ENCODE results near the gene WARS2.

Gene WARS2

DNA sequence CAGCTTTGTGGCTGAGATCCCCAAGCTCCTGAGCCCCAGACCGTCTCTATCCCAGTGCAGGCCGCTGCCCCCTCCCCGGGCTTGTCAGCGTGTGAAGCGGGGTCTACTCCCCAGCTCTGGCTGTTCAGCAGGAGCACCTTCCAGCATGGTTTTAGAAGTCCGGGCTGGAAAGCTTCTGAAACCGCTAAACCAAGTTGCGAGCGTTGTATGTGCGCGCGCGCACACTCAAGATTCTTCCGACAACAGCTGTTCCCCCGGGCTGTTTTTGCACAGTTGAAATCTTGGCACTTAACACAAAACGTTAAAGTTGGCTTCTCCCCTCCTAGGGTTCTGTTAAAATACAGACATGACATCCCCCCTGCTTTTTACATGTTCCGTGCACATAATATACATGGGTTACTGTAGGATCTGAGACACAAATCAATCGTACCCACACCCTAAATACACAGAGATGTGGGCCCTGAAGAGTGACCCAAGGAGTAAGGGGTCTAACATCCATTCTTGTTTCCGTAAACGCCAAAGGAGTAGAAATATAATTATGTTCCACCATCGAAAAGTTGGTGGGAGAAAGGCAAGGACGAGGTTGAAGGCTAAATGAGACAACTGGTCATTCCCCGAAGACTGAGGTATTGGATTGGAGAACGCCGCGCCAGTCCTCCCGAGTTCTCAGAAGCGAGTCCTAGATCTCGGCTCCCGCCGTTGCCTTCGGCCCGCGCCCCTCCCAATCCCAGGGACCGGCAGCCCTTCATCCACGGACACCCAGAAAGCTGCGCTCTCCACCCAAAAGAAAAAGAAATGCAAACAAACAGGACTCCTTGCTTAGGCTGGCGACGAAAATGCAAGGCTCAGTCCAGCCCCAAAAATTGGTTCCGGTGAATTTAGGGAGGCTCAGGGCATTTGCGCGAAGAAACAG lies 153.6 kb downstream of the WARS2 start:
- peak; percentile 8 for DNase-seq (ENCODE audit: extremely low spot score)
- CTCF ChIA-PET, result interaction anchor here (1.3 to 1.6 kb wide), 2 partner anchors 11 to 22 kb away, joined by 4 to 6 read pairs; no protein-coding TSS in a partner anchor
- TF ChIP-seq, protein P1, sequence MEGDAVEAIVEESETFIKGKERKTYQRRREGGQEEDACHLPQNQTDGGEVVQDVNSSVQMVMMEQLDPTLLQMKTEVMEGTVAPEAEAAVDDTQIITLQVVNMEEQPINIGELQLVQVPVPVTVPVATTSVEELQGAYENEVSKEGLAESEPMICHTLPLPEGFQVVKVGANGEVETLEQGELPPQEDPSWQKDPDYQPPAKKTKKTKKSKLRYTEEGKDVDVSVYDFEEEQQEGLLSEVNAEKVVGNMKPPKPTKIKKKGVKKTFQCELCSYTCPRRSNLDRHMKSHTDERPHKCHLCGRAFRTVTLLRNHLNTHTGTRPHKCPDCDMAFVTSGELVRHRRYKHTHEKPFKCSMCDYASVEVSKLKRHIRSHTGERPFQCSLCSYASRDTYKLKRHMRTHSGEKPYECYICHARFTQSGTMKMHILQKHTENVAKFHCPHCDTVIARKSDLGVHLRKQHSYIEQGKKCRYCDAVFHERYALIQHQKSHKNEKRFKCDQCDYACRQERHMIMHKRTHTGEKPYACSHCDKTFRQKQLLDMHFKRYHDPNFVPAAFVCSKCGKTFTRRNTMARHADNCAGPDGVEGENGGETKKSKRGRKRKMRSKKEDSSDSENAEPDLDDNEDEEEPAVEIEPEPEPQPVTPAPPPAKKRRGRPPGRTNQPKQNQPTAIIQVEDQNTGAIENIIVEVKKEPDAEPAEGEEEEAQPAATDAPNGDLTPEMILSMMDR (IDR thresholded peaks at IDR 0.05; ENCODE audit: control extremely low read depth, extremely low read depth, low read depth, missing control alignments), result no peak
- POLR2A ChIA-PET, result no interaction called here

DNA sequence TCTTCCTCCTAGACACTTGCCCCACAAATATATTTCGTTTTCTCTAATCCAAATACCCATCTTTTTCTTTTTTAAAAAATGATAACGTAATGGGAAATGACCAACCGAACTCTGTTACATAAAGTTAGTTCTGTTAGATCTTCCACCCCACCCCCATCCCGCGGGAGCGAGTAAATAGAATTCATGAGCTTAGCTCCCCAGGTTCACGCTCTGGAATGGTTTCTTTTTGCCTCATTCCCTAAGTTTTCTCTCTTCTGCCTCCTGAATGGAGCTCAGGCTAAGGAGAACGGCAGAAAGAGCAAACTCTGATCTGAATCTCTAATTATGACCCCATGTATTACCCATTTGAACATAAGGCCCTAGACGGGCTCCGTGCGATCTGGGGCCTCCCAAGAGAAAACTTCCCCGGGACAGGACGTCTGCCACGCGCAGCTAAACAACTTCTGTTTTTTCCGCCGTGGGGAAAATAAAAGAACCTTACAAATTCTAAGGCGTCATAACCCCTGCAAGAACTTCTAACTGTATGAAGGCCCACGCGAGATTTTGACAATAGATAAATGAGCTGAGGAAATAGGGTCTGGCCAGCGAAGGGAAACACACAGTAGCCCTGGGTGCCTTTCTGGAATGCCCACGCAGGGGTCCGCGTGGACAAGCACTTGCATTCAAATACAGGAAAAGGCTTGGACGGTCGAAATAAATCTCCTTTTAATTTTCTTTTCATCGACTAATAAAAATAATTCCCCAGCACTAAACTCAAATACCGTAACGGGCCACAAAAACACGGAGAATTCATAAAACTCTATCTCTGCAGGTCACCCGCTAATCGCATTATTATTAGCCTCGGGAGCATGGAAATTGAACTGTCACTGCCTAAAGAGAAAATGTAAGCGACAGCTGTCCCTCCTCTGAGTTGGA lies 154.6 kb downstream of the WARS2 start:
- peak; percentile 15 for DNase-seq (ENCODE audit: extremely low spot score)
- ChIA-PET POLR2A (no interaction called here), CTCF (interaction anchor here (1.3 to 1.6 kb wide), 3 partner anchors 10 to 36 kb away, joined by 3 to 6 read pairs (median 4); no protein-coding TSS in a partner anchor)
- TF ChIP-seq, protein P1 (IDR thresholded peaks at IDR 0.05; ENCODE audit: control extremely low read depth, extremely low read depth, low read depth, missing control alignments), result no peak

DNA sequence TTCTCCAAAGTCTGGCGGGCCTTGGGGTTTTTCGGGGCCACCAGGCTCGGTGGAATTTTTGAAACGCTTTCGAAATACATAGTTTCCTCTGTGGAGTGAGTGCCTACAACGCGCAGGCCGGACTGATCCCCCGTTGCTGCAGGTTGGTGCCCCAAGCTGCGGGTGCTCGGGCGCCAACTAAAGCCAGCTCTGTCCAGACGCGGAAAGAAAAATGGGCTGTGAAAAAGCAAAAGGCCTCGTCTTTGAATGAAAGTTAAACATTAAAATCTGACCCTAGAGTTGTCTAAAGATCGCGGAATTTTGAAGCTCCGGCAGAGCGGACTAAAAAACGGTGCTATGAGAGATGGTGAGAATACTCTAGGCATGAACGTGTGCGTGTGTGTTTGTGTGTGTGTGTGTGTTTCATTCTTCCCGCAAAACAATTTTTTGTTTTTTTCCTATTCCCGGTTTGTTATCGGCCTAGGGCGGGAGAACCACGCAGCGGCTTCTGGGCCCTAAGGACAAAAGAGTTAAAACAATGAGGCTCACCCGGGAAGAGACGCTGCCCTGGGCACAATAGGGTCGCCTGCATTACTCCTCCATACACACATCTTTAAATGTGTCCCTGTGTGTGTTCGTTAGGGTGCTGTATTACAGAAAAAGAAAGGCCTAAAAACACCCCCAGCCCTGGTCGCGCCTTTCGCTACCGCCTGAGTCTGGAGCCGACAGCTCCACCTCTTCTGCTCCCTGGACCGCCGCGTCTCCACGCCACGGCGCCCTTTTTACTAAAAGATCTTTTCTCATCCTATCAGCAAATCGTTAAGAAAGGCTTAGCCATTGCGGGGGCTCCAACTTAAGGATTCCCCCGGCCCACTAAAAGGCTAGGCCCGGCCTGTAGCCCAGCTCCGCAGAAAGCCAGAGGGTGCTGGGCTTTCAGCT lies 155.5 kb downstream of the WARS2 start:
- TF ChIP-seq, protein P1 (IDR thresholded peaks at IDR 0.05; ENCODE audit: control extremely low read depth, extremely low read depth, low read depth, missing control alignments), result no peak
- DNase-seq (ENCODE audit: extremely low spot score), result peak; percentile 11
- ChIA-PET POLR2A (no interaction called here), CTCF (interaction anchor here (1.0 to 1.6 kb wide), 5 partner anchors 8 to 35 kb away, joined by 3 to 6 read pairs (median 3); no protein-coding TSS in a partner anchor)

DNA sequence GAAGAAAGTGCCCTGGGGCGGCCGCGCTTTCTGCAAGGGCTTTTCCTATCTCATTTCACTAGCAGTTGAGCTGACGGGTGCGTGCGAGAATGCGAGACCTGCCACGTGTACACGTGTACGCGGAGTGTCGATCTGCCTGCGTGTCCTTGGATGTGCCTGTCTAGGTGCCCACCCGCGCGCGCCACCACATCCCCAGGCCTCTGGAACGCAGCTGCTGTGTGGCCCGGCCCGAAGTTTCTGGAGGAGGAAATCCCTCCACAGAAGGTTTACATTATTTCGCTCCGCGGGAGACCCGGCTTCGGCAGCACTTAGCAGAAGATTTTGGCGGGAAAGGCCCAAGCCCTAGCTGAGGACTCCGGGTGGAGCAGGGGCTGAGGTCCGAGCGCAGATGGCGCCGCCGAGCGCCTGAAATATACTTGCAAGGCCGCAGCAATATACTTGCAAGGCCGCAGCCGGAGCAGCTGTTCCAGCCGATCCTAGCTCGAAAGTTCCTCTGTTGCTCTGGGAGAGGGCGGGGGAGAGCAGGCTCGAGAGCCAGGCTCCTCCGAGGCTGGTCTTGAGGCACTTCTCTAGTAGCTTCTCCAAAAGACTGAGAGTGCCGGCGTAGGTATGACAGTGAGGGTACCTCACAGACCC lies 156.2 kb downstream of the WARS2 start:
- ChIA-PET POLR2A (no interaction called here), CTCF (interaction anchor here (1.0 to 1.6 kb wide), 3 partner anchors 9 to 35 kb away, joined by 3 read pairs; no protein-coding TSS in a partner anchor)

DNA sequence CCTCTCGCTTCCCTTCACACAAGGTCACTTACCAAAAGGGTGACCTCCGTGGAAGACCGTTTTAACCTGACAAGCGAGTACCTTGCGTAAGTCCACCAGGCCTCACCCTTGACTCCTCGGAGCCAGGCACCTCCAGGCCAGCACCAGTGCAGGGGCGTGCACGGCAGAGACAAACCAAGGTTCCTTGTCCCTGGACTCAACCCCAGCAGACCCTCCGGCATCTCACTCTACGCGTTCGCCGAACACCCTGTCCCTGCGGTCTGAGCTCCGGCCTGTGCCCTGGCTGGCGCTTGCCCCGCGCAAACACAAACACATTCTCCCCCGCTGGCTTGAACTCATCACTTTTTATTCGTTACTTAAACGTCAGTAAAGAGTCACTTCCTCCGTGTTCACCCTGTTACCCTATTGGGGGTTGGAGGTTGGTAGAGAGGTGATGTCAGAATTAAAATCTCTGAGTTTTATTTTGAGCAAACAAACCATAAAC lies 156.9 kb downstream of the WARS2 start:
- TF ChIP-seq, protein P1 (IDR thresholded peaks at IDR 0.05; ENCODE audit: control extremely low read depth, extremely low read depth, low read depth, missing control alignments), result no peak

More for the DNA sequence above, 156.2 kb downstream of the WARS2 start:
- TF ChIP-seq, protein P1 (IDR thresholded peaks at IDR 0.05; ENCODE audit: control extremely low read depth, extremely low read depth, low read depth, missing control alignments), result no peak
- DNase-seq (ENCODE audit: extremely low spot score), result peak; percentile 19

More for the DNA sequence above, 156.9 kb downstream of the WARS2 start:
- ChIA-PET CTCF (interaction anchor here (1.0 kb wide), 1 partner anchor 24 kb away, joined by 3 read pairs; no protein-coding TSS in a partner anchor), POLR2A (no interaction called here)
- no peak for DNase-seq (ENCODE audit: extremely low spot score)

Measured in GM10248 (cell line).